HepG2 (cell line): ENCODE measurements around the gene SELENOM. TPM values are rescaled to one million over a fixed set of nuclear protein-coding genes. Genes with fewer than 3 reads are reported as not detected.

Source experiments
- ATAC-seq: fragments of 200-7000 bp; cut with Tn5 transposase; 3 replicates; pipeline ENCODE4 v1.9.1; 2020; ENCODE audit warnings: mild to moderate bottlenecking, moderate library complexity
- BruUV-seq: library from RNA; stranded (reverse); fragments of 400-500 nt; replicated peaks from 2 replicates; lab custom pipeline; 2021; lab: Mats Ljungman, UMichigan
- CTCF ChIA-PET: fragments of 300-600 bp; formaldehyde crosslinking; extraction: SDS; loops from one replicate; lab custom pipeline; 2021; ENCODE audit warnings: low total read pairs, inconsistent platforms, low intra/inter-chr PET ratio; lab: Yijun Ruan, JAX
- POLR2A ChIA-PET: fragments of 350-600 bp; sonication (Branson Sonifier 250); formaldehyde crosslinking; loops from one replicate; lab custom pipeline; 2020; ENCODE audit warnings: antibody characterized with exemption, inconsistent platforms; lab: Yijun Ruan, JAX
- DNase-seq: peaks from one replicate; pipeline ENCODE4 v3.0.0-alpha.2; 2015; ENCODE audit warnings: low spot score
- FAIRE-seq: peaks from 3 replicates; lab custom pipeline; 2011; peaks lifted over from hg19 to GRCh38; lab: Jason Lieb, UNC
- H2AFZ ChIP-seq: one replicate; pipeline ENCODE4 v1.6.1; 2011; ENCODE audit warnings: low read length, inconsistent platforms
- H3K27ac ChIP-seq: fragments of 300-600 bp; 3 replicates; pipeline ENCODE4 v1.8.0; 2011; ENCODE audit warnings: mixed run types, mild to moderate bottlenecking, mixed read lengths, low read length, inconsistent platforms; ENCODE audit not compliant: insufficient read depth; ENCODE audit errors: extremely low read length
- H3K27me3 ChIP-seq, 2 experiments: fragments of 200-600 bp in 1 of 2; 2 replicates in 1 of 2; 3 replicates in 1 of 2; pipeline versions ENCODE4 v1.6.0 to v1.8.0; 2011; ENCODE audit warnings: low read length in 2 of 2, mild to moderate bottlenecking in 2 of 2, moderate library complexity in 2 of 2, inconsistent platforms in 1 of 2; ENCODE audit not compliant: insufficient read depth in 2 of 2, control insufficient read depth in 1 of 2
- H3K36me3 ChIP-seq, 2 experiments: fragments of 200-600 bp in 1 of 2; replicated peaks in 1 of 2; 2 replicates in 1 of 2; 3 replicates in 1 of 2; pipeline versions ENCODE4 v1.5.1 to v1.8.0; 2011; ENCODE audit warnings: low read length in 2 of 2, inconsistent platforms in 1 of 2; ENCODE audit not compliant: insufficient read depth in 2 of 2, control insufficient read depth in 1 of 2
- H3K4me1 ChIP-seq: 2 replicates; pipeline ENCODE4 v1.5.1; 2012; ENCODE audit warnings: low read length, inconsistent platforms; ENCODE audit not compliant: insufficient read depth
- H3K4me2 ChIP-seq: 2 replicates; pipeline ENCODE4 v1.6.0; 2011; ENCODE audit warnings: low read depth, low read length, inconsistent platforms
- H3K4me3 ChIP-seq, 3 experiments: fragments of 200-600 bp in 1 of 3; sonication (generic), shearing (Covaris generic) in 1 of 3; replicated peaks in 1 of 3; 2 replicates each; pipeline ENCODE4 v1.5.1; 2011 to 2016; ENCODE audit warnings: low read length in 3 of 3, inconsistent platforms in 2 of 3, low read depth in 2 of 3, mild to moderate bottlenecking in 2 of 3, control low read depth in 1 of 3, mixed read lengths in 1 of 3; ENCODE audit not compliant: insufficient read depth in 1 of 3
- H3K79me2 ChIP-seq: one replicate; pipeline ENCODE4 v1.6.1; 2011; ENCODE audit warnings: low read length, inconsistent platforms; ENCODE audit not compliant: insufficient read depth
- H3K9ac ChIP-seq: 2 replicates; pipeline ENCODE4 v1.6.0; 2011; ENCODE audit warnings: mild to moderate bottlenecking, low read depth, low read length, inconsistent platforms; ENCODE audit not compliant: insufficient read depth
- H3K9me3 ChIP-seq: 2 replicates; pipeline ENCODE4 v1.5.1; 2012; ENCODE audit warnings: mild to moderate bottlenecking, low read length
- H4K20me1 ChIP-seq: 2 replicates; pipeline ENCODE4 v1.6.0; 2011; ENCODE audit warnings: inconsistent platforms, mild to moderate bottlenecking, low read length, moderate library complexity; ENCODE audit not compliant: insufficient read depth
- ATRX ChIP-seq: sonication (generic); formaldehyde crosslinking; IDR thresholded peaks from 2 replicates; pipeline ENCODE4 v1.4.0; 2020; ENCODE audit warnings: missing genetic modification reagents, borderline replicate concordance
- EEA1 ChIP-seq: sonication (generic); formaldehyde crosslinking; IDR thresholded peaks from 2 replicates; pipeline ENCODE4 v1.5.1; 2020; ENCODE audit warnings: mild to moderate bottlenecking, missing genetic modification reagents, borderline replicate concordance
- GRHL1 ChIP-seq: sonication (generic); formaldehyde crosslinking; conservative IDR thresholded peaks from 2 replicates; pipeline ENCODE4 v1.8.0; 2022; ENCODE audit warnings: missing genetic modification reagents
- GTF3A ChIP-seq: sonication (generic); formaldehyde crosslinking; conservative IDR thresholded peaks from 2 replicates; pipeline ENCODE4 v1.4.0; 2020; ENCODE audit warnings: mild to moderate bottlenecking, missing genetic modification reagents
- MAFF ChIP-seq: IDR thresholded peaks from 2 replicates; pipeline ENCODE4 v1.6.1; 2011; ENCODE audit warnings: low read depth, low read length, improper control_type of control experiment
- PATZ1 ChIP-seq: sonication (generic); formaldehyde crosslinking; IDR thresholded peaks from 2 replicates; pipeline ENCODE4 v1.4.0; 2020; ENCODE audit warnings: missing genetic modification reagents
- PHB2 ChIP-seq: fragments of 450-650 bp; IDR thresholded peaks from 2 replicates; pipeline ENCODE4 v1.6.1; 2018; ENCODE audit not compliant: partially characterized antibody
- SIN3A ChIP-seq: IDR thresholded peaks from 2 replicates; pipeline ENCODE4 v1.6.1; 2011; ENCODE audit warnings: low read depth, mild to moderate bottlenecking, control low read depth, low read length, borderline replicate concordance
- SNRNP70 ChIP-seq: fragments of 200-400 bp; formaldehyde crosslinking; IDR thresholded peaks from 2 replicates; pipeline ENCODE4 v1.6.1; 2017; ENCODE audit warnings: mild to moderate bottlenecking, low read depth, low read length, moderate library complexity
- ZNF567 ChIP-seq: sonication (generic); formaldehyde crosslinking; IDR thresholded peaks from 2 replicates; pipeline ENCODE4 v1.8.1; 2023; ENCODE audit warnings: mild to moderate bottlenecking, missing genetic modification reagents, borderline replicate concordance
- ZNF660 ChIP-seq: sonication (generic); formaldehyde crosslinking; IDR thresholded peaks from 2 replicates; pipeline ENCODE4 v1.5.1; 2020; ENCODE audit warnings: mild to moderate bottlenecking, low read depth, missing genetic modification reagents, borderline replicate concordance
- ZNF841 ChIP-seq: sonication (generic); formaldehyde crosslinking; IDR thresholded peaks from 2 replicates; pipeline ENCODE4 v1.8.1; 2023; ENCODE audit warnings: missing genetic modification reagents, borderline replicate concordance
- ZNF878 ChIP-seq: sonication (generic); formaldehyde crosslinking; IDR thresholded peaks from 2 replicates; pipeline ENCODE4 v1.8.1; 2023; ENCODE audit warnings: mild to moderate bottlenecking, missing genetic modification reagents, moderate library complexity
- whole genome bisulfite sequencing: methylation state at CpG from one replicate; pipeline ENCODE4 v1.1.6; 2017; ENCODE audit warnings: low lambda C conversion rate; 5-methylcytosine and 5-hydroxymethylcytosine counted together
- in situ Hi-C: cut with HindIII; loops from 2 replicates; pipeline ENCODE4 v1.10.0; 2017; ENCODE audit warnings: low pct_unique_long_range_greater_than_20kb; ENCODE audit not compliant: extremely low pct_ligation_motif_present
- intact Hi-C: fragments of 100-400 bp; cut with micrococcal nuclease; formaldehyde crosslinking; loops from one replicate; pipeline ENCODE4 v1.10.0; 2022; ENCODE audit not compliant: unreplicated experiment
- polyA plus RNA-seq, 8 experiments: library from polyadenylated mRNA; depleted of rRNA in 3 of 8; stranded (reverse) in 7 of 8; unstranded in 1 of 8; fragments of >200 nt; fragmentation: Illumina TruSeq in 4 of 8; extraction: Trizol in 4 of 8; gene quantifications; 2 replicates each; pipeline versions ENCODE4 v1.2.1 to v1.2.3, GENCODE V29; 2011 to 2016; ENCODE audit warnings: low read depth in 4 of 8, missing spikeins in 1 of 8, mixed read lengths in 1 of 8; ENCODE audit not compliant: insufficient read depth in 1 of 8
- total RNA-seq, 5 experiments: library from RNA; depleted of rRNA; stranded (reverse); fragments of >200 nt; fragmentation: Illumina TruSeq; extraction: Trizol; gene quantifications; 2 replicates each; pipeline ENCODE4 v1.2.3, GENCODE V29; 2016; ENCODE audit warnings: low read depth in 1 of 5

Gene SELENOM
- total and polyA plus RNA-seq, 2 of the 13 experiments (the other 11 are each of a cell fraction or from before 2014, with no cell fraction given) = 4.1 to 4.3 TPM

GRCh38 chr22:31088233-31088986 is 19.0 kb downstream of the SELENOM start:
- Histone ChIP-seq H3K27me3 (no peaks in the 10 kb centered on the region), H3K9me3 (no peaks in the 10 kb centered on the region), H4K20me1 (no peaks in the 10 kb centered on the region), H2AFZ (no peak overlapping the region), H3K4me3 (no peak overlapping the region), H3K9ac (no peak overlapping the region), H3K27ac (no peak overlapping the region), H3K4me1 (peaks cover 3% of the 10 kb centered on the region), H3K36me3 (peaks cover 38 to 56% of the 10 kb centered on the region in 2 experiments), H3K79me2 (no peaks in the 10 kb centered on the region), H3K4me2 (no peak overlapping the region)
- CTCF ChIA-PET = interaction anchor here (0.6 to 3.5 kb wide), 3 partner anchors 60 to 143 kb away, joined by 3 to 32 read pairs (median 3); no protein-coding TSS in a partner anchor
- no TSS peak for BruUV-seq
- in situ Hi-C loops (no loop called here), intact Hi-C loops (no loop called here)
- ATAC-seq (no peak), FAIRE-seq (no peak), DNase-seq (no peak)
- WGBS = 96% methylated on average over 14 of the region's 26 CpGs
- TF ChIP-seq SNRNP70 (no peak), MAFF (no peak), ZNF841 (CRISPR knock-in tag) (no peak), PHB2 (no peak), GTF3A (CRISPR knock-in tag) (no peak), EEA1 (CRISPR knock-in tag) (no peak), ZNF878 (CRISPR knock-in tag) (no peak), SIN3A (no peak), ATRX (CRISPR knock-in tag) (no peak), ZNF660 (CRISPR knock-in tag) (no peak), GRHL1 (CRISPR knock-in tag) (no peak), ZNF567 (CRISPR knock-in tag) (no peak), PATZ1 (CRISPR knock-in tag) (no peak)
- POLR2A ChIA-PET = interaction anchor here (1.0 kb wide), 1 partner anchor 8 kb away, joined by 4 read pairs; no protein-coding TSS in a partner anchor
